ENCODE results near the gene RCAN1.

- no peak for TF ChIP-seq POLR2AphosphoS5 (IDR thresholded peaks at IDR 0.05; ENCODE audit: low read depth, low read length)
- no peak for TF ChIP-seq REST (IDR thresholded peaks at IDR 0.05; ENCODE audit: insufficient read depth in 1 of 2, low read depth in 2 of 2, low read length in 1 of 2)
- no peak for TF ChIP-seq CTCF (IDR thresholded peaks at IDR 0.05)
Observed at GRCh38 chr21:34626131-34626530, 11.2 kb upstream of the RCAN1 start.
